HG03280 (cell line): ENCODE data around the gene CDH23.

Experiments used
- ATAC-seq: cut with Tn5 transposase; IDR thresholded peaks from one replicate; pipeline ENCODE4 v1.9.1; 2021; ENCODE audit warnings: mild to moderate bottlenecking, moderate library complexity; ENCODE audit not compliant: unreplicated experiment

Gene CDH23

GRCh38 chr10:71761541-71762113, 364.9 kb downstream of the CDH23 start:
- no peak for ATAC-seq

- ATAC-seq: no peak
Observed at GRCh38 chr10:71762324-71762723, 365.6 kb downstream of the CDH23 start.

- ATAC-seq: no peak
Observed at GRCh38 chr10:71763352-71764127, 366.8 kb downstream of the CDH23 start.

GRCh38 chr10:71765176-71765904, 368.6 kb downstream of the CDH23 start:
- no peak for ATAC-seq

GRCh38 chr10:71765906-71766716, 369.4 kb downstream of the CDH23 start:
- ATAC-seq: no peak

- no peak for ATAC-seq
Observed at GRCh38 chr10:71766717-71767419, 370.1 kb downstream of the CDH23 start.

- no peak for ATAC-seq
Observed at GRCh38 chr10:71767420-71768035, 370.8 kb downstream of the CDH23 start.

GRCh38 chr10:71769279-71769823, 372.6 kb downstream of the CDH23 start:
- ATAC-seq: no peak

GRCh38 chr10:71770255-71770654, 373.5 kb downstream of the CDH23 start:
- ATAC-seq: no peak

GRCh38 chr10:71770789-71771188, 374.1 kb downstream of the CDH23 start:
- no peak for ATAC-seq

- no peak for ATAC-seq
Observed at GRCh38 chr10:71771204-71771603, 374.5 kb downstream of the CDH23 start.

- ATAC-seq: no peak
Observed at GRCh38 chr10:71771821-71772617, 375.3 kb downstream of the CDH23 start.

GRCh38 chr10:71772832-71773220, 376.1 kb downstream of the CDH23 start:
- no peak for ATAC-seq

- ATAC-seq: peak; percentile 62
Observed at GRCh38 chr10:71773221-71773971, 376.7 kb downstream of the CDH23 start, which contains the start of gene VSIR. Gene VSIR, minus strand, starts transcription at chr10:71773520. Its CDS starts 81 bp downstream, at chr10:71773439.

- ATAC-seq: no peak
Observed at GRCh38 chr10:71774916-71775702, 378.4 kb downstream of the CDH23 start.

GRCh38 chr10:71776481-71776925, 379.8 kb downstream of the CDH23 start:
- no peak for ATAC-seq
